Measurements from ENCODE around the gene WFDC2. TPM values are rescaled to one million over a fixed set of nuclear protein-coding genes. Genes with fewer than 3 reads are reported as not detected.

WFDC2 gene
- total and polyA plus RNA-seq, 2 experiments from 2014 or later: 28.0 to 155 TPM

DNA sequence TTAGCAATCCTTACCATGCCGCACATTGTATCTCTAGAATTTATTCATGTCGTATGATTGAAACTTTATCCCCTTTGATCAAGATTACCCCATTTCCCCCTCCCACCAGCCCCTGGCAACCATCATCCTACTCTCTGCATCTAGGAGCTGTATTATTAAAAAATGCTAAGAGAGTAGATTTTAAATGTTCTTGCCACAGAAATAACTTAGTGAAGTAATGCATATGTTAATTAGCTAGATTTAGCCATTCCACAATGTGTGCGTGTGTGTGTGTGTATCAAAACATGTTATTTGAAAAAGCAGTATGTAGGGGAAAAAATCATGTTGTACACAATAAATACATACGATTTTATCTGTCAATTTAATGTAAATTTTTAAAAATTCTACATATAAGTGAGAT lies 57.7 kb downstream of the WFDC2 start:
- peaks cover 2% of the 10 kb centered on the region for H3K27me3 Mint-ChIP-seq (ENCODE audit: insufficient read depth, low read depth, poor library complexity)

More for the DNA sequence above, 57.7 kb downstream of the WFDC2 start:
- Mint-ChIP-seq H3K27ac (no peak overlapping the region), H3K4me1 (no peaks in the 10 kb centered on the region), H3K36me3 (ENCODE audit: low read depth) (no peaks in the 10 kb centered on the region), H3K4me3 (no peak overlapping the region), H3K9me3 (no peaks in the 10 kb centered on the region)
- DNase-seq (ENCODE audit: low spot score) (no peak), ATAC-seq (no peak)
- H3K27me3 ChIP-seq (ENCODE audit: insufficient read depth): no peaks in the 10 kb centered on the region
- no peaks in the 10 kb centered on the region for H3K4me1 ChIP-seq (ENCODE audit: insufficient read depth)
- no peaks in the 10 kb centered on the region for H3F3A ChIP-seq (replicated peaks; ENCODE audit: low read depth)
- no peak overlapping the region for H3K4me3 ChIP-seq
- no peaks in the 10 kb centered on the region for H3K79me2 ChIP-seq (replicated peaks; ENCODE audit: insufficient read depth)
- no peak overlapping the region for H3K27ac ChIP-seq (ENCODE audit: low read depth)
- no peaks in the 10 kb centered on the region for H3K9me2 ChIP-seq (ENCODE audit: insufficient read depth)
- no peaks in the 10 kb centered on the region for H4K20me1 ChIP-seq (replicated peaks; ENCODE audit: insufficient read depth)
- no peak overlapping the region for H3K4me2 ChIP-seq
- H3K36me3 ChIP-seq (ENCODE audit: insufficient read depth): no peaks in the 10 kb centered on the region
- TF ChIP-seq, protein P1, sequence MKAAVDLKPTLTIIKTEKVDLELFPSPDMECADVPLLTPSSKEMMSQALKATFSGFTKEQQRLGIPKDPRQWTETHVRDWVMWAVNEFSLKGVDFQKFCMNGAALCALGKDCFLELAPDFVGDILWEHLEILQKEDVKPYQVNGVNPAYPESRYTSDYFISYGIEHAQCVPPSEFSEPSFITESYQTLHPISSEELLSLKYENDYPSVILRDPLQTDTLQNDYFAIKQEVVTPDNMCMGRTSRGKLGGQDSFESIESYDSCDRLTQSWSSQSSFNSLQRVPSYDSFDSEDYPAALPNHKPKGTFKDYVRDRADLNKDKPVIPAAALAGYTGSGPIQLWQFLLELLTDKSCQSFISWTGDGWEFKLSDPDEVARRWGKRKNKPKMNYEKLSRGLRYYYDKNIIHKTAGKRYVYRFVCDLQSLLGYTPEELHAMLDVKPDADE (IDR thresholded peaks at IDR 0.05): no peak
- no peak for TF ChIP-seq EZH2 (IDR thresholded peaks at IDR 0.05; ENCODE audit: low read depth, unreplicated experiment)
- no peak for TF ChIP-seq ZNF114 (CRISPR knock-in tag; IDR thresholded peaks at IDR 0.05)
- no peak overlapping the region for H2AFZ ChIP-seq

Small RNA genes within 50 kb of the gene (microRNA-seq; reads per million reads assigned to microRNA genes)
- gene MIR6812: not detected

Small RNA genes within 50 kb of the gene (small RNA-seq; reads per million reads assigned to genes)
- not detected for gene MIR6812 (ENCODE audit: low replicate concordance)

Other genes starting within 250 kb of the WFDC2 start
- not detected in 2 replicates for gene SEMG2, start 248.4 kb upstream of the WFDC2 start, total RNA-seq (2014; rRNA removed; shearing (Covaris generic))
- gene SEMG2, start 248.4 kb upstream of the WFDC2 start, polyA plus RNA-seq (2016; fragmentation: Nextera tagmentation; extraction: Ambion mirVana): not detected in 2 replicates
- not detected in 2 replicates for gene SLPI, start 215.2 kb upstream of the WFDC2 start, total RNA-seq (2014; rRNA removed; shearing (Covaris generic))
- not detected in 2 replicates for gene SLPI, start 215.2 kb upstream of the WFDC2 start, polyA plus RNA-seq (2016; fragmentation: Nextera tagmentation; extraction: Ambion mirVana)
- gene RBPJL, start 162.9 kb upstream of the WFDC2 start, total RNA-seq (2014; rRNA removed; shearing (Covaris generic)): 0.66 and 1.4 TPM in 2 replicates
- 0.42 and 0.44 TPM in 2 replicates for gene RBPJL, start 162.9 kb upstream of the WFDC2 start, polyA plus RNA-seq (2016; fragmentation: Nextera tagmentation; extraction: Ambion mirVana)
- gene MATN4, start 161.5 kb upstream of the WFDC2 start, total RNA-seq (2014; rRNA removed; shearing (Covaris generic)): 4.2 and 5.1 TPM in 2 replicates
- gene MATN4, start 161.5 kb upstream of the WFDC2 start, polyA plus RNA-seq (2016; fragmentation: Nextera tagmentation; extraction: Ambion mirVana): 3.3 and 4.0 TPM in 2 replicates
- 35.4 and 39.9 TPM in 2 replicates for gene SDC4, start 121.3 kb upstream of the WFDC2 start, total RNA-seq (2014; rRNA removed; shearing (Covaris generic))
- gene SDC4, start 121.3 kb upstream of the WFDC2 start, polyA plus RNA-seq (2016; fragmentation: Nextera tagmentation; extraction: Ambion mirVana): 28.5 and 29.7 TPM in 2 replicates
- 12.5 and 21.5 TPM in 2 replicates for gene SYS1, start 106.6 kb upstream of the WFDC2 start, total RNA-seq (2014; rRNA removed; shearing (Covaris generic))
- gene SYS1, start 106.6 kb upstream of the WFDC2 start, polyA plus RNA-seq (2016; fragmentation: Nextera tagmentation; extraction: Ambion mirVana): 6.9 and 7.9 TPM in 2 replicates
- not detected in 2 replicates for gene TP53TG5, start 91.4 kb upstream of the WFDC2 start, total RNA-seq (2014; rRNA removed; shearing (Covaris generic))
- gene TP53TG5, start 91.4 kb upstream of the WFDC2 start, polyA plus RNA-seq (2016; fragmentation: Nextera tagmentation; extraction: Ambion mirVana): not detected in 2 replicates
- 25.8 and 28.0 TPM in 2 replicates for gene DBNDD2, start 61.5 kb upstream of the WFDC2 start, total RNA-seq (2014; rRNA removed; shearing (Covaris generic))
- 62.5 and 64.4 TPM in 2 replicates for gene DBNDD2, start 61.5 kb upstream of the WFDC2 start, polyA plus RNA-seq (2016; fragmentation: Nextera tagmentation; extraction: Ambion mirVana)
- 55.5 and 63.1 TPM in 2 replicates for gene PIGT, start 53.6 kb upstream of the WFDC2 start, total RNA-seq (2014; rRNA removed; shearing (Covaris generic))
- gene PIGT, start 53.6 kb upstream of the WFDC2 start, polyA plus RNA-seq (2016; fragmentation: Nextera tagmentation; extraction: Ambion mirVana): 48.2 and 48.4 TPM in 2 replicates
- not detected in 2 replicates for gene SPINT3, start 45.9 kb downstream of the WFDC2 start, total RNA-seq (2014; rRNA removed; shearing (Covaris generic))
- not detected in 2 replicates for gene SPINT3, start 45.9 kb downstream of the WFDC2 start, polyA plus RNA-seq (2016; fragmentation: Nextera tagmentation; extraction: Ambion mirVana)
- gene WFDC6, start 69.7 kb downstream of the WFDC2 start, total RNA-seq (2014; rRNA removed; shearing (Covaris generic)): not detected in 2 replicates
- not detected in 2 replicates for gene WFDC6, start 69.7 kb downstream of the WFDC2 start, polyA plus RNA-seq (2016; fragmentation: Nextera tagmentation; extraction: Ambion mirVana)
- 0.04 TPM in 1 of 2 replicates, not detected in the other for gene EPPIN, start 77.6 kb downstream of the WFDC2 start, total RNA-seq (2014; rRNA removed; shearing (Covaris generic))
- 0.23 and 0.78 TPM in 2 replicates for gene EPPIN, start 77.6 kb downstream of the WFDC2 start, polyA plus RNA-seq (2016; fragmentation: Nextera tagmentation; extraction: Ambion mirVana)
- not detected in 2 replicates for gene WFDC8, start 109.5 kb downstream of the WFDC2 start, total RNA-seq (2014; rRNA removed; shearing (Covaris generic))
- 0.23 TPM in 1 of 2 replicates, not detected in the other for gene WFDC8, start 109.5 kb downstream of the WFDC2 start, polyA plus RNA-seq (2016; fragmentation: Nextera tagmentation; extraction: Ambion mirVana)
- not detected in 2 replicates for gene WFDC10A, start 160.0 kb downstream of the WFDC2 start, total RNA-seq (2014; rRNA removed; shearing (Covaris generic))
- 0.43 TPM in 1 of 2 replicates, not detected in the other for gene WFDC10A, start 160.0 kb downstream of the WFDC2 start, polyA plus RNA-seq (2016; fragmentation: Nextera tagmentation; extraction: Ambion mirVana)
- gene WFDC9, start 161.5 kb downstream of the WFDC2 start, total RNA-seq (2014; rRNA removed; shearing (Covaris generic)): not detected in 2 replicates
- not detected in 2 replicates for gene WFDC9, start 161.5 kb downstream of the WFDC2 start, polyA plus RNA-seq (2016; fragmentation: Nextera tagmentation; extraction: Ambion mirVana)
- gene WFDC11, start 200.5 kb downstream of the WFDC2 start, total RNA-seq (2014; rRNA removed; shearing (Covaris generic)): not detected in 2 replicates
- gene WFDC11, start 200.5 kb downstream of the WFDC2 start, polyA plus RNA-seq (2016; fragmentation: Nextera tagmentation; extraction: Ambion mirVana): 0.87 TPM in 1 of 2 replicates, not detected in the other
- gene WFDC13, start 232.3 kb downstream of the WFDC2 start, total RNA-seq (2014; rRNA removed; shearing (Covaris generic)): not detected in 2 replicates
- not detected in 2 replicates for gene WFDC13, start 232.3 kb downstream of the WFDC2 start, polyA plus RNA-seq (2016; fragmentation: Nextera tagmentation; extraction: Ambion mirVana)
- gene WFDC10B, start 235.3 kb downstream of the WFDC2 start, total RNA-seq (2014; rRNA removed; shearing (Covaris generic)): not detected in 2 replicates
- 0.50 and 1.0 TPM in 2 replicates for gene WFDC10B, start 235.3 kb downstream of the WFDC2 start, polyA plus RNA-seq (2016; fragmentation: Nextera tagmentation; extraction: Ambion mirVana)

All from GM23338 (cell line).